Trophoblast cell (in vitro differentiated cells and primary cell): ENCODE data around the gene ANKRD30B. TPM values are rescaled to one million over a fixed set of nuclear protein-coding genes. Genes with fewer than 3 reads are reported as not detected.
"Not testable (repeated sequence)": the region's sequence is repeated elsewhere in the genome, so short reads cannot be mapped to it uniquely, and the experiment has no call there.

Source experiments
- DNase-seq, 2 donors: peaks; one replicate each; pipeline ENCODE4 v3.0.0-alpha.2; 2016
- H2AFZ ChIP-seq: 2 replicates; pipeline ENCODE4 v1.6.1; 2013; ENCODE audit warnings: low read length, moderate library complexity, mild to moderate bottlenecking; ENCODE audit not compliant: insufficient read depth, poor library complexity
- H2AK5ac ChIP-seq: 2 replicates; pipeline ENCODE4 v1.6.1; 2013; ENCODE audit warnings: mild to moderate bottlenecking, low read length
- H2BK120ac ChIP-seq: 2 replicates; pipeline ENCODE4 v1.6.1; 2013; ENCODE audit warnings: low read length, mild to moderate bottlenecking, moderate library complexity; ENCODE audit not compliant: insufficient read depth, poor library complexity
- H2BK12ac ChIP-seq: 2 replicates; pipeline ENCODE4 v1.6.1; 2013; ENCODE audit warnings: mild to moderate bottlenecking, low read length, moderate library complexity
- H2BK5ac ChIP-seq: 2 replicates; pipeline ENCODE4 v1.6.1; 2013; ENCODE audit warnings: low read length, low read depth, moderate library complexity, mild to moderate bottlenecking; ENCODE audit not compliant: poor library complexity
- H3K14ac ChIP-seq: 2 replicates; pipeline ENCODE4 v1.6.1; 2013; ENCODE audit warnings: mild to moderate bottlenecking, low read length
- H3K18ac ChIP-seq: 2 replicates; pipeline ENCODE4 v1.6.1; 2013; ENCODE audit warnings: mild to moderate bottlenecking, low read length
- H3K23ac ChIP-seq: 2 replicates; pipeline ENCODE4 v1.6.1; 2013; ENCODE audit warnings: low read length
- H3K27ac ChIP-seq: 2 replicates; pipeline ENCODE4 v1.5.1; 2013; ENCODE audit warnings: low read depth, mild to moderate bottlenecking, inconsistent platforms, low read length, moderate library complexity
- H3K27me3 ChIP-seq: 2 replicates; pipeline ENCODE4 v1.6.1; 2013; ENCODE audit warnings: inconsistent platforms, mild to moderate bottlenecking, low read length, moderate library complexity; ENCODE audit not compliant: insufficient read depth
- H3K36me3 ChIP-seq, 2 experiments: 1 replicate in 1 of 2; 2 replicates in 1 of 2; pipeline ENCODE4 v1.6.1; 2013; ENCODE audit warnings: low read length in 2 of 2, mild to moderate bottlenecking in 2 of 2, moderate library complexity in 1 of 2; ENCODE audit not compliant: insufficient read depth in 2 of 2, control insufficient read depth in 1 of 2
- H3K4ac ChIP-seq: 2 replicates; pipeline ENCODE4 v1.6.1; 2013; ENCODE audit warnings: low read depth, mild to moderate bottlenecking, low read length, moderate library complexity
- H3K4me1 ChIP-seq, 2 experiments: 1 replicate in 1 of 2; 2 replicates in 1 of 2; pipeline ENCODE4 v1.6.1; 2013; ENCODE audit warnings: low read length in 2 of 2, mild to moderate bottlenecking in 2 of 2, moderate library complexity in 1 of 2; ENCODE audit not compliant: insufficient read depth in 2 of 2, control insufficient read depth in 1 of 2
- H3K4me2 ChIP-seq: 2 replicates; pipeline ENCODE4 v1.6.1; 2013; ENCODE audit warnings: inconsistent platforms, mild to moderate bottlenecking, low read length, moderate library complexity
- H3K4me3 ChIP-seq: 2 replicates; pipeline ENCODE4 v1.5.1; 2013; ENCODE audit warnings: mild to moderate bottlenecking, low read depth, low read length, inconsistent platforms
- H3K79me1 ChIP-seq: one replicate; pipeline ENCODE4 v1.6.1; 2013; ENCODE audit warnings: low read length
- H3K79me2 ChIP-seq: 2 replicates; pipeline ENCODE4 v1.6.1; 2013; ENCODE audit warnings: low read length, mild to moderate bottlenecking; ENCODE audit not compliant: control insufficient read depth, insufficient read depth, poor library complexity
- H3K9ac ChIP-seq: 2 replicates; pipeline ENCODE4 v1.6.1; 2013; ENCODE audit warnings: mild to moderate bottlenecking, low read length
- H3K9me3 ChIP-seq: 2 replicates; pipeline ENCODE4 v1.6.1; 2013; ENCODE audit warnings: low read depth, mild to moderate bottlenecking, control low read depth, inconsistent platforms, low read length; ENCODE audit not compliant: insufficient read depth
- H4K12ac ChIP-seq: 2 replicates; pipeline ENCODE4 v1.6.1; 2013; ENCODE audit warnings: low read depth, mild to moderate bottlenecking, low read length, moderate library complexity
- H4K8ac ChIP-seq: 2 replicates; pipeline ENCODE4 v1.6.1; 2013; ENCODE audit warnings: low read depth, mild to moderate bottlenecking, low read length, moderate library complexity
- H4K91ac ChIP-seq: one replicate; pipeline ENCODE4 v1.6.1; 2013; ENCODE audit warnings: low read depth, mild to moderate bottlenecking, low read length, moderate library complexity
- WGBS: extraction: QIAGEN DNeasy Blood & Tissue Kit; methylation state at CpG from one replicate; pipeline ENCODE4 v1.1.7; 2013; ENCODE audit warnings: missing lambda C conversion rate; ENCODE audit not compliant: insufficient read length, insufficient coverage; ENCODE audit errors: extremely low coverage; 5-methylcytosine and 5-hydroxymethylcytosine counted together
- polyA plus RNA-seq: library from polyadenylated mRNA; stranded (reverse); fragments of 200-250 nt; gene quantifications from 2 replicates; pipeline ENCODE4 v1.2.3, GENCODE V29; 2013

ANKRD30B gene
- not detected in 2 replicates for polyA plus RNA-seq

GRCh38 chr18:14747513-14748474 lies at the start of gene ANKRD30B:
ANKRD30B (plus strand) TSS chr18:14748172; CDS start chr18:14748420, 248 bp downstream.
- H3K4me1 ChIP-seq: no peaks in the 10 kb centered on the region

GRCh38 chr18:14701286-14702040 lies 46.5 kb upstream of the ANKRD30B start:
- H3K9ac ChIP-seq, H2AFZ ChIP-seq, H3K4me1 ChIP-seq, H2BK5ac ChIP-seq, H2AK5ac ChIP-seq, H3K9me3 ChIP-seq, H3K14ac ChIP-seq, DNase-seq, H4K8ac ChIP-seq, H3K4me2 ChIP-seq, H3K23ac ChIP-seq, H3K79me2 ChIP-seq, H3K27ac ChIP-seq, H2BK12ac ChIP-seq, H3K36me3 ChIP-seq, H3K27me3 ChIP-seq, H4K12ac ChIP-seq, H2BK120ac ChIP-seq, H3K18ac ChIP-seq, H3K4ac ChIP-seq, H4K91ac ChIP-seq, H3K4me3 ChIP-seq, H3K79me1 ChIP-seq: not testable (repeated sequence)
- WGBS: no CpG with 5 or more reads among the region's 7 CpGs

More at GRCh38 chr18:14747513-14748474, at the start of gene ANKRD30B:
- Histone ChIP-seq H3K9me3 (peaks cover 21% of the 10 kb centered on the region), H3K4me2 (no peak within 1 kb of the TSS), H3K27ac (no peak within 1 kb of the TSS), H2BK12ac (no peak within 1 kb of the TSS), H3K79me2 (no peaks in the 10 kb centered on the region), H4K8ac (no peak within 1 kb of the TSS), H3K36me3 (no peaks in the 10 kb centered on the region), H3K23ac (no peak within 1 kb of the TSS), H3K14ac (no peak within 1 kb of the TSS), H3K4ac (no peak within 1 kb of the TSS), H2AK5ac (no peak within 1 kb of the TSS), H2BK5ac (no peak within 1 kb of the TSS), H2BK120ac (no peak within 1 kb of the TSS), H3K18ac (no peak within 1 kb of the TSS), H2AFZ (no peak within 1 kb of the TSS), H3K27me3 (no peaks in the 10 kb centered on the region), H3K4me3 (no peak within 1 kb of the TSS), H4K12ac (no peak within 1 kb of the TSS), H3K9ac (no peak within 1 kb of the TSS), H3K79me1 (no peaks in the 10 kb centered on the region), H4K91ac (no peak within 1 kb of the TSS)
- DNase-seq: no peak
- no CpG with 5 or more reads among the region's 79 CpGs for WGBS

- H3K9ac ChIP-seq, H3K4me1 ChIP-seq, H2AK5ac ChIP-seq, H2AFZ ChIP-seq, H3K14ac ChIP-seq, H2BK120ac ChIP-seq, H4K91ac ChIP-seq, H3K4ac ChIP-seq, H4K12ac ChIP-seq, H3K4me2 ChIP-seq, H4K8ac ChIP-seq, H3K4me3 ChIP-seq, H2BK5ac ChIP-seq, H3K18ac ChIP-seq, H3K23ac ChIP-seq, H3K79me1 ChIP-seq, H3K36me3 ChIP-seq, H3K27me3 ChIP-seq, H3K79me2 ChIP-seq, H3K9me3 ChIP-seq, H3K27ac ChIP-seq, H2BK12ac ChIP-seq: not testable (repeated sequence)
- peak in 1 of 2 donors; percentile 4 for DNase-seq
- no CpG with 5 or more reads among the region's 2 CpGs for WGBS
These were observed 38.2 kb upstream of the ANKRD30B start for GRCh38 chr18:14709761-14710160.

- H3K14ac ChIP-seq, H3K27ac ChIP-seq, H3K23ac ChIP-seq, H3K27me3 ChIP-seq, H3K79me1 ChIP-seq, H3K79me2 ChIP-seq, H3K4me3 ChIP-seq, H2AFZ ChIP-seq, H3K4me2 ChIP-seq, H3K36me3 ChIP-seq, H3K4me1 ChIP-seq, H4K12ac ChIP-seq, H3K18ac ChIP-seq, DNase-seq, H4K8ac ChIP-seq, H2BK12ac ChIP-seq, H4K91ac ChIP-seq, H2AK5ac ChIP-seq, H2BK5ac ChIP-seq, H3K4ac ChIP-seq, H2BK120ac ChIP-seq, H3K9ac ChIP-seq, H3K9me3 ChIP-seq: not testable (repeated sequence)
These were observed 26.4 kb upstream of the ANKRD30B start for GRCh38 chr18:14721569-14721968.
